Limb (tissue), 2 donors: ENCODE data around the gene CORO2B.
"Not testable (repeated sequence)": the region's sequence is repeated elsewhere in the genome, so short reads cannot be mapped to it uniquely, and the experiment has no call there.

Source experiments
- DNase-seq, 2 donors: peaks; one replicate each; pipeline ENCODE4 v3.0.0-alpha.2; 2016; ENCODE audit errors: extremely low spot score in 2 of 2

The CORO2B gene

DNA sequence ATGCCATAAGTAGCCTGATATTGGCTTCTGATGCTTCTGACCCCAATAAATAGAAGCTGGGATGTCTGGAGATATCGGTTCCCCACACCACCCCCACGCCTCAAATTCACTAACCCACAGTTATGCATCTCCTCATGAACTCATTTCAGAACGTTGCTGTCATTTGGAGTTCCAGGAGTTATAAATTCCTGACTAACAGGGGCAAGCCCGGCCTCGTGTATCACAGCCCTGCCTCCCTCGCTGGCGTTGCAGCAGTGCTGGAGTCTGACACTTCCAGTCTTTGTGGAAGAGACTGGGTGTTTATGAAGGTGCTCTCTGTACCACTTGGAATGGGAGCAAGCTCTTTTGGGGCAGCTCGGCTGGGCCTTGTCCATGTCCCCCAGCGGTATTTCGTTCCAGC is 140.9 kb downstream of the CORO2B start:
- no peak for DNase-seq

DNA sequence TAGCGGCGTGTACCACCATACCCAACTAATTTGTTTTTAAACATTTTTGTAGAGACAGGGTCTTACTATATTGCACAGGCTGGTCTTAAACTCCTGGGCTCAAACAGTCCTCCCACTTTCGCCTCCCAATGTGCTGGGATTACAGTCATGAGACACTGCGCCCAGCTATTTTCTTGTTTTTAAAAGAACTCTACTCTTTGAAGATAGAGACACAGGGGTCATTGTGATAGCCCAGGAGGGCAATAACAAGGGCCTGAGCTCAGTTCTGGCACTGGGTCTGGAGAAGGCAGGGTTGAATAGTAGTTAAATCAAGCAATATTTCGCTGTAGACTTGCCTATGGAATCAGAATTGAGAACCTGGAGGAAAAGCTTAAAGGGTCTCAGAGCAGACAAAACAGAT is 143.1 kb downstream of the CORO2B start:
- no peak for DNase-seq

DNA sequence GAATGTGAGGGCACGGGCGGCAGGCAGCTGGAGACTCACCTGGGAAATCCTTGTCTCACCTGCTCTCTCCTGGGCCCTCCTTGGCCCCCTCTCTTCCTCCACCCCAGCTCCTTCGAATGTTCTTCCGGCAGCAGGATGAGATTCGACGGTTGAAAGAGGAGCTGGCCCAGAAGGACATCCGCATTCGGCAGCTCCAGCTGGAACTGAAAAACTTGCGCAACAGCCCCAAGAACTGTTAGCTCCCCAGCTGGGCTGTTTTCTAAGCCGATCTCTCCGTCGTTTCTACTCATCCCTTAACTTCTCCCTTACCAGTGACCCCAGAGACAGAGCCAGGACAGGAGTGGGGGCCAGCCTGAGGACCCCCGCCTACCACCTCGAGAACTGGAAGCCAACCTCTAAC is 146.9 kb downstream of the CORO2B start:
- peak in 1 of 2 donors; percentile 45 for DNase-seq

DNA sequence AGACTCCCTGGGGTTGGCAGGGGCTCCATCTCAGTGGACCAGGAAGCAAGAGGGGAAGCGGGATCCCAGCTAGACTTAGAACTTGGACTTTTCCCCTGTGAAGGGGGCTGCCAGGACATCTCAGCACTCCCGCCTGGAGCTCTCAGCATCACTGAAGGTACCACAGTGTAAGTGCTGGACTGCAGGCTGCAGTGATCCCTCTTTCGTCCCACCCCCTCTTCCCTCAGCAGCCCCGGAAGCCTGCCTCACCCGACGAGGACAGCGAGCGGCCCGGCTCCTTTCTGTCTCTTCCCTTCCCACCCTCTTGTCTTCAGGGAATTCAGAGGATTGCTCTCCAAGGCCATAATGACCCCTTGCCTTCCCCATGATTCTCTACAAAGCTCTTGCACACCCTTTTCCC is 147.5 kb downstream of the CORO2B start:
- no peak for DNase-seq

DNA sequence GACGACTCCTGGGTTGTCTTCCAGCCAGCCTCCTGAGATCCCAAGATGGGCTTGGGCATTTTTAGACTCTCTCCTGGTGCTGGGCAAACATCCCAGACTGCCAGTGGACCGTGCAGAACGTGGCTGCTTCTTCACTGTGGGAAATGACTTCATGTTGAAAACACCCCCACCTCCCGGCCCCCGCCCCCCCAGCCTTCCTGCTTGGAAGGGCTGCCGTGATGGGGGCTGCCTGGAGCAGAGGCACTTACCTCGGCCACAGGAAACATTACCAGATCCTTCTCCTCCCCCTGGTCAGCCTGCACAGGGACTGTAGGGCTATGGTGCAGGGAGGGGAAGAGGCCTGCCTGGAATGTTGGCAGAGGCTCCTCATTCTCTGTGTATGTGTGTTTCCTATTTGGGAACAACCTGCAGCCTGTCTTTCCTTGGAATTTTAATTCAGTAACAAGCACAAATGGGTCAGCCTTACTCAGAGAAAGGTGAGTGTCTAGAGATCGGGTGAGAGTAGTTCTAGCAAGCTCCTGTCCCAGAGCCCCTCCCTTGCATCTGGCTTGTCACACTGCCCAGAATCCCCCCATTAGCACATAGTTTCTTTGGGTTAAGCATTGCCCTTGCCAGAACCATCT is 151.1 kb downstream of the CORO2B start:
- DNase-seq = peak; percentile 52 to 70

DNA sequence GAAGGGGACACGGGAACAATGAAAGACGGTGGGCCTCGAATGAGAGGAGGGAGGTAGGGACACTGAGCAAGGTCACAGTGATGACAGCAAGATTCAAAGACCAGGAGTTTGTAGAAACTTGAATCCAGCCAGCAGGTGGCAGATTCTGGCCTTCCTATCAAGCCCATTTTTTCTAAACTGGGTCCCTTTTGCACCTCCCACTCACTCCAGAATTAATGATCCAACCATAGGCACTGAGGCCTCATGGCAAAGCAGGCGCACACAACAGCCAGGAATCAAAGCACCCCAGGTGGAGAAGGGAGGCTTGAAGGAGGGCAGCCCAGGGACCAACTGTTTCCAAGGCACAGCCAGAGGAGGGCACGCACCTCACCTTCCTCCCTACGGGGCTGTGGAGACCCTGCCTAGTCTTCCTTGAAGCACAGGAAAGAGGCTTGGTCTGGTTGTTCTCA is 151.7 kb downstream of the CORO2B start:
- DNase-seq = peak; percentile 34 to 48

DNA sequence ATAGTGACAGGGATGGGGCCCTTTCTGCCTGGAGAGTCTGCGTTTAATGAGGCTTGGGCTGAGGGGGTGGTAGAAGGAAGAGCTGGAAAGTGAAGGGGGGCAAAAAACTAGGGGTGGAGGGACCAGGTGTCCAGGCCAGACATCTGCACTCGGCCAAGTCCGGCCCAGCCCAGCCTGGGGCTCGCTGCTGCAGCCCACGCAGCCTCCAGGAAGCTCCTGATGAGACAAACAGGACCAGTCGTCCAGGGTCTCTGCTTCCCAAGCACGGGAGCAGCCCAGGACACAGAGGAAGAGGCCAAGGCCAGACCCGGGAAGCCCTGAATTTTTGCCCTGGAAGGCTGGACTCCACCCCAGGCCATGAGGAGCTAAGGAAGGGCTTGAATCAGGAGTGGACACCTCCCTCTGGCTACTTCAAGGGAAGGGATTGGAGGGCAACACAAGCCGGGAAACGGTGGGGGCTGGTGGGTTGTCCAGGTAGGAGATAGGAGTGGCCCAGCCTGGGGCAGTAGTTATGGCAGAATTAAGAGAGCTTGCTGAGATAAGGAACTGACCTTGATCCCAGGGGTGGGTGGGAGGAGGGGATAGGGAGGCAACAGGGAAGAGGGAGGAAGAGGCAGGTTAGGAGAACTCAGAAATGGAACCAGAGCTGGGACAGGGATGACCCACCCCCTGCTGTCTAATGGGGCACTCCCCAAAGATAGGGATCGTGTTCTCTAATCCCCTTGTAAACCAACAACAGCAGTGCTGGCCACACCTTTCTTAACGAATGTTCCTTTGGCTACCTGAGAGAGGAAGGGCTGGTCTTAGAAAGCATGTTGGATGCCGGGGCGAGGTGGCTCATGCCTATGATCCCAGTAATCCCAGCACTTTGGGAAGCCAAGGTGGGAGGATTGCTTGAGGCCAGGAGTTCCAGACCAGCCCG is 152.4 kb downstream of the CORO2B start:
- DNase-seq = no peak

DNA sequence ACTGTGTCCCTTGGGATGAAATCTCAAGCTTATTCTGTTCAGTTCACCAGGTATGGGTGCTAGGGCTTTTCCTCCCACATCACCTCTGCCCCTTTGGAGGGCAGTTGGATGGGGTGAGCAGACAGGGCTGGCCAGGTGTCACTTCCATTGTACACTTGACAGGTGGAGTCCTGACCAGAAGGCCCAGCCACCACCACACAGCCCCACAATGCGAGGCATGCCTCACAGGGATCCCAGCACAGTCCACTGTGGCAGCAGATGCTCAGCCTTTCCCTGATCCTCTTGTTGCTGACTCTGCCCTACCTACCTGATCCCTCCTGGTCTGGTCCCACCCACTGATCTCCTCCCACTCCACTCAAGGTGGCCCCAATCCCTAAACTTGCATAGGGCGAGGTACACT is 153.7 kb downstream of the CORO2B start:
- no peak for DNase-seq

DNA sequence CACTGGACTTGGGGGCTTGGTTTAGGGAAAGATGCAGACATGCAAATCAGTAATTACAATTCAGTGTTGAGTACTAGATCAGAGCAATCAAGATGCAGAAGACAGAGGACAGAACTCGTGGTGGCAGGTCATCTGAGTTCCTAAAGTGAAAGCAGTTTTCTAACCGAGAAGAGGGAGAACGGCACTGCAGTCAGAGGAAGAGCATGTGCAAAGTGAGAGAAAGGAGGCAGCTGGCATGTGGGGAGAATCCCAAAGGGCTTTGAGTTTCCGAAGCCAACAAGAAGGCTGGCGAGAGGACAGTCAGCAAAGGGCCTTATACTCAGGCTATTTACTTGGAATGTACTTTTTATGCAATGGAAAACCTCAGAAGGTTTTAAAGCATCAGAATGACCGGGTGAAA is 154.9 kb downstream of the CORO2B start:
- no peak for DNase-seq

DNA sequence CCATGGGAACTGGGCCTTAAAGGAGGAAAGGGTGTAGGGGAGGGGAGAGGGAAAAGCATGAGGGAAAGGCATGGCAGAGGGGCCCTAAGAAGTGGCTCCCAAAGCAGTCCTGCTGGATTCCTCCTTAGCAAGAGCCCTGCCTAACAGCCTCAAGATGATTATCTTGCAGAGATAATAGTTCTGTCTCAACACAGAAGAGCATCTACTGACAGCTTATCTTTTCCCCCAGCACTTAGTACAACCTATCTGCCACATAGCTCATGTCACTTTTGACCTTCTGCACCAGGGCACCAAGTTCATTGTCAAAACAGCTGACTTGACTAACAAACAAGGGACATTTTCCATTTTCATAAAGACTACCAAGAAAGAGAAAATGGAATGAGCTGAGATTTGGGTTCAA is 155.6 kb downstream of the CORO2B start:
- DNase-seq = no peak

DNA sequence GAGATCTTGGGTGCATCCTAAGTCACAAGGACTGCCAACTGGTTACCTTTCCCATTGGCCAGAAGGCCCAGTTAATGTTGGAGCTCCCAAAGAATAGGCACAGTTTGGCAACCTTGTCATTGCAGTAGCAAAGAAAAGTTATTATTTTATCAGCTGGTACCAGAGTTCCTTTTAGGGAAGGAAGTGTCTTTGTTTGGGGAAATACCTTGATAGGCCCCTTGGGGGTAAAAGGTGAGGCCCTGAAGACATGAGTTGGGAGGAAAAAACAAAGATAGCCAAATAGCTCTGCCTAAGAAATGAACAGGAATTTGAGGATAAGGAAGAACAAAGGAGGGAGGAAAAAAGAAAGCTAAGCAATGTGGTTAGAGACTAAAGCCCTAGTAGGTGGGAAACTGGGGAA is 156.1 kb downstream of the CORO2B start:
- DNase-seq = no peak

DNA sequence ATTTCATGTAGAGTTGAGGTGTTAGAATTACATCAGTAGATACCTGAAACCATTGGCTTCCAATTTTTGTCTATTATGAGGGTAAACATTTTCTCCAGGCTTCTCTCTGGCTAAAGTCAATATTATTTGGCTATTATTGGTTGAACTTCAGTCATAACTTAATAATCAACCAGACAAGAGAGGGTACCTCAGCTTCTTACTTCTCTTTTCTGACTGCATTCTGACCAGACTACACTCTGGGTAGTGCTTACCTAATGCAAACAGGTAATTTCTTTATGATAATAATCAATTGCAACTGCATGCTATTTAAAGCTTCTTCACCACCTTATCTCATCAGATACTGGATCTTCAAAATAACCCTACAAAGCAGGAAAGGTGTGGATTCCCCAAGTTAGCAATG is 156.8 kb downstream of the CORO2B start:
- no peak for DNase-seq

DNA sequence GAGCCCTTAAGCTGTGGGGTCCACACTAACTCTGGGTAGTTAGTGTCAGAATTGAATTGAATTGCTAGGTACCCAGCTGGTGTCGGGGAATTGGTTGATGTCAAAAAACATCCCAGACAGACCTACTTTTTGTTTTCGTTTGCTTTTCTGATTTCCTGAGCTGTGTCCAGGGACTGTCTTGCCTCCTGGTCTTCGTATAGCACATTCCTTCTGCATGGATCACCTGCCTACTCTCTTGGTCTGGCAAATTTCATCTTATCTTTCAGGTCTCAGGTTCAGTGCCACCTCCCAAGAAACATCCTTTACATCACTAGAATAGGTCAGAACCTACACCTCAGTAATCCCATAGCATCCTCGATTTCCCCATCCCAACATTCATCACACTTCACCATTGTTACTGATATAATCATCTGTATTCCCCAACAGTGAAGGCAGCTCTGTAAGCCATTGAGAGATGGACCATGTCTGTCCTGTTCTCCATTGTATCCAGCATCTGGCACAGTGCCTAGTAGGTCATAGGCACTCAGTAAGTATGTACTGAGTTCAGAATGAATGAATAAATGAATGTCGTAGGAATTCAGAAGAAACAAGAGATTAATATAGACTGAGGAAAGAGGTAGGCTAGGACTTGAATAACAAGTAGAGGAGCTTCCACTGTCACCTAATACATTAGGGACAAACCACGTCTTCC is 160.7 kb downstream of the CORO2B start:
- no peak for DNase-seq

DNA sequence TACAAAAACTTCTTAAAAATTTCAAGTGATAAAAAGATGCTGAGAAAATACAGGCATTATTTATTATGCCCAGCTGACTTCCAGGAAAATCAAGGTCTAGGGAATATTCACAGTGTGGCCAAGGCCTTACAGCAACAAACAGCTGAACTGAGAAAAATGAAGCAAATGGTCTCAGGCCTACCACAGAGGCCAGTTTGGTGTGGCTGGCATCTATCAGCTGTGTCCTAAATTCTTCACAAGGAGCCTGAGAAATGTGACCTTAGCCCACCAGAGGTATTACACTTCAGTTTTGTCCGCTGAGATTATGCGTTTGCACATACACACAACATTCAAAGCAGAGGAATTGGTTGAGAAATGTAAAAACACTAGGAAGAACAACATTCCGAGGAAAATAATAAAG is 164.5 kb downstream of the CORO2B start:
- no peak for DNase-seq

DNA sequence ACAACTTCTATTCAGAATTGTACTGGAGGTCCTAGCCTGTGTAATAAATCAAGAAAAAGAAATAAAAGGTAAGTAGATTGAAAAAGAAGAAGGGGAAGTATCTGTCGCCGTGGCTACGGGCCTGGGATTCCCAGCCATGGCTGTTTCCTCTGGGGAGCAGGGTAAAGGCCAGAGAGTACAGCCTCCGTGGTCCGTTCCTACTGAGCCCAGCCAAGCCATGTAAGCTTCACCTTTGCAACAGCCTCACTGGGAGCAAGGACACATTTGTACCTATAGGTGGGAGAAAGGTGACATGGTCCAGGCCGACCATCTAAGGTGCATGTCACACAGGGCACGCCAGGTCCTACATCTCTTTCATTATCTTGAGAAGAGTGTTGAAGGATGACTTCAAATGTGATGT is 170.6 kb downstream of the CORO2B start:
- DNase-seq = no peak

DNA sequence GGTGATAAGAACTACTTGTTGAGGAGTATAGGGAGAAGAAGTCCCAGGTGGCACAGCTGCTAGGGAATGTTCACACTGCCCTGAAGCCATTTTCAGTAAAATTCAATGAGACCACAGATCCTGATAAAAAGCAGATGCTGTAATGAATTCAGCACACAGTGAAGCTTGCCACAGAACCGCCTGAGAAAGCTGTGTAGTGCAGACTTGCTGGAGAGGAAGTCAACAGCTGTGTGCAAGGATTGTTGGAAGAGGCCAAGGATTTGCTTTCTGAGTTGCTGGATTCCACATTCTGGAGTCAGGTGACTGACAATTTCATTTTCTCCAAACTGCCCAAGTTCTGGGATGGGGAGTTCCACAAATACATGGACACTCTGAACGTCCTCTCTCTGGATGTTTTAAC is 171.0 kb downstream of the CORO2B start:
- DNase-seq = peak in 1 of 2 donors; percentile 60

DNA sequence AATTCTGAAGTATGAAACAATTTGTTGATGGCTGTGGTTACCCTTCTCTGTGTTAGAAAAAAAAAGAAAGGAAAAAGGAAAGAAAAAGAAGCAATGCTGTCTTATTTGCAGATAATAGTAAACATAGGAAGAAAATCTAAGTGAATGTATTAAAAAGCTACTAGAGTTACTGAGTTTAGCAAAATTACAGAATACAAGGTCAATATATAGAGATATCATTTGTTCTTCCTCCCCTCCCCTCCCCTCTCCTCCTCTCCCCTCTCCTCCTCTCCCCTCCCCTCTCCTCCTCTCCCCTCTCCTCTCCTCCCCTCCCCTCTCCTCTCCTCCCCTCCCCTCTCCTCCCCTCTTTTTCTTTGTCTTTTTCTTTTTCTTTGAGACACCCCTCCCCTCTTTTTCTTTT is 172.8 kb downstream of the CORO2B start:
- no peak for DNase-seq

DNA sequence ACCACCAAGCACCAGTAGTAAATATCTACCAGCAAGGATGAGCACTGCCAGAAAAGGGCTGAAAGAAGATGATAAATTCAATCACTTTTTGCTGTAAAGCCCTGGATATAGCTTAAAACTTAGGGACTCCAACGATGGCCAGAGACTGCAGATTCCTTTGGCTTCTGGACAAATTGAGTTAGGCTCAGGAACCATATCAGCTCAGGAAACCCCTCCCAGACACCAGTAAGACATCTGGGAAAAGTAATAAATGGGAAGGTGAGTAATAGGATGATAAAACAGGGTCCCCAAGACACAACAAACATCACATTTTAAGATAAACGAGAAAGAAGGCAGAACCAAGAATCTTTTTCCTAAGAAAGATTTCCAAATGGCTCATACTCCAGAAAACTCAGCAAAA is 176.9 kb downstream of the CORO2B start:
- DNase-seq = no peak

DNA sequence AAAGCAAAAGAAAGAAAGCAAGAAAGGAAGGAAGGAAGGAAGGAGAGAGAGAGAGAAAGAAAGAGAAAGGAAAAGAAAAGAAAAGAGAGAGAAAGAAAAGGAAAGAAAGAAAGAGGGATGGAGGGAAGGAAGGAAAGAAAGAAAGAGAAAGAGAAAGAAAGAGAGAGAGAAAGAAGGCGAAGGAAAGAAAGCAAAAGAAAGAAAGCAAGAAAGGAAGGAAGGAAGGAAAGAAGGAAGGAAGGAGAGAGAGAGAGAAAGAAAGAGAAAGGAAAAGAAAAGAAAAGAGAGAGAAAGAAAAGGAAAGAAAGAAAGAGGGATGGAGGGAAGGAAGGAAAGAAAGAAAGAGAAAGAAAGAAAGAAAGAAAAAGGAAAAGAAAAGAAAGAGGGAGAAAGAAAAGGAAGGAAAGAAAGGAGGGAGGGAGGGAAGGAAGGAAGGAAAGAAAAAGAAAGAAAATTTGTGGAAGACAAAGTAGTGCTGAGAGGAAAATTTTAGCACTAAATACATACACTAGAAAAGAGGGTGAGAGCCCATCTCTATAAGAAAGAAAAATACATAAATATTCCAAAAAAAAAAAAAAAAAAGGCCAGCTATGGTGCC is 181.3 kb downstream of the CORO2B start:
- not testable (repeated sequence) for DNase-seq

DNA sequence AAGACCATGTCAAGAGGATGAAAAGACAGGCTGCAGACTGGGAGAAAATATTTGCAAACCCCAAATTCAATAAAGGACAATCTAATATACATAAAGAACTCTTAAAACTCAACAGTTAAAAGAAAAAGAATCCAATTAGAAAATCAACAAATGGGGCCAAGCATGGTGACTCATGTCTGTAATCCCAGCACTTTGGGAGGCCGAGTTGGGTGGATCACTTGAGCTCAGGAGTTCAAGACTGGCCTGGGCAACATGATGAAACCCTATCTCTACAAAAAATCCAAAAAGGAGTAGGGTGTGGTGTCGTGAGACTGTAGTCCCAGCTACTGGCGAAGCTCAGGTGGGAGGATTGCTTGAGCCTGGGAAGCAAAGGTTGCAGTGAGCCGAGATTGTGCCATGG is 184.3 kb downstream of the CORO2B start:
- DNase-seq = no peak

DNA sequence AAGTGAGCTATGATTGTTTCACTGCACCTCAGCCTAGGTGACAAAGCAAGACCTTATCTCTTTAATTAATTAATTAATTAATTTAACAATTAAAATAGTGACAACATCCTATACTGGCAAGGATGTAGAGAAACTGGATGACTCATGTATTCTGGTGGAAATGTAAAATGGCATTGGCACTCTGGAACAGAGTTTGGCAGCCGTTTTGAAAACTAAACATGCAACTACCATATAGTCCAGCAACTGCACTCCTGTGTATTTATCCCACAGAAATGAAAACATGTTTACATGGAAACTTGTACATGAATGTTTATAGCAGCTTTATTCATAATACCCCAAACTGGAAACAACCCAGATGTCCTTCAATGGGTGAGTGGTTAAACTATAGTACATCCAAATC is 185.3 kb downstream of the CORO2B start:
- DNase-seq = no peak
